ENCODE data around the gene TRNT1.

TRNT1 gene

DNA sequence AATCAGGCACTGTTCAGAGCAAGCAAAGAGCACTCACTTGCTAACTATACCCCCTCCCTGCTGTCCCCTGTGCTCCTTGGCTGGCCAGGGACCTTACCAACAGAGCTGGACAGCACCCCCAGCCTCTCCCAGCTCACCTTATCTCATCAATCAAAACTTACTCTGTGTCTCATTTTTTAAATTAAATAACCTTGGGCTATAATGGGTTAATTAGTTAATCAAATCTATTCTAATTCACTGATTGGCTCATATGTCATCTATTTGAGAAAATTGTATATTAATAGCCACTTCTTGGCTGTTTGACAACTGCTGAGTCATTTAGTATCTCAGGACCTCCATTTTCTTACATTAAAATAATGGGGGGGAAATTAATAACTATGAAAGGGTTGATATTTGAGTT lies 39.5 kb upstream of the TRNT1 start:
- TF ChIP-seq, protein P1, sequence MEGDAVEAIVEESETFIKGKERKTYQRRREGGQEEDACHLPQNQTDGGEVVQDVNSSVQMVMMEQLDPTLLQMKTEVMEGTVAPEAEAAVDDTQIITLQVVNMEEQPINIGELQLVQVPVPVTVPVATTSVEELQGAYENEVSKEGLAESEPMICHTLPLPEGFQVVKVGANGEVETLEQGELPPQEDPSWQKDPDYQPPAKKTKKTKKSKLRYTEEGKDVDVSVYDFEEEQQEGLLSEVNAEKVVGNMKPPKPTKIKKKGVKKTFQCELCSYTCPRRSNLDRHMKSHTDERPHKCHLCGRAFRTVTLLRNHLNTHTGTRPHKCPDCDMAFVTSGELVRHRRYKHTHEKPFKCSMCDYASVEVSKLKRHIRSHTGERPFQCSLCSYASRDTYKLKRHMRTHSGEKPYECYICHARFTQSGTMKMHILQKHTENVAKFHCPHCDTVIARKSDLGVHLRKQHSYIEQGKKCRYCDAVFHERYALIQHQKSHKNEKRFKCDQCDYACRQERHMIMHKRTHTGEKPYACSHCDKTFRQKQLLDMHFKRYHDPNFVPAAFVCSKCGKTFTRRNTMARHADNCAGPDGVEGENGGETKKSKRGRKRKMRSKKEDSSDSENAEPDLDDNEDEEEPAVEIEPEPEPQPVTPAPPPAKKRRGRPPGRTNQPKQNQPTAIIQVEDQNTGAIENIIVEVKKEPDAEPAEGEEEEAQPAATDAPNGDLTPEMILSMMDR (IDR thresholded peaks at IDR 0.05): no peak

DNA sequence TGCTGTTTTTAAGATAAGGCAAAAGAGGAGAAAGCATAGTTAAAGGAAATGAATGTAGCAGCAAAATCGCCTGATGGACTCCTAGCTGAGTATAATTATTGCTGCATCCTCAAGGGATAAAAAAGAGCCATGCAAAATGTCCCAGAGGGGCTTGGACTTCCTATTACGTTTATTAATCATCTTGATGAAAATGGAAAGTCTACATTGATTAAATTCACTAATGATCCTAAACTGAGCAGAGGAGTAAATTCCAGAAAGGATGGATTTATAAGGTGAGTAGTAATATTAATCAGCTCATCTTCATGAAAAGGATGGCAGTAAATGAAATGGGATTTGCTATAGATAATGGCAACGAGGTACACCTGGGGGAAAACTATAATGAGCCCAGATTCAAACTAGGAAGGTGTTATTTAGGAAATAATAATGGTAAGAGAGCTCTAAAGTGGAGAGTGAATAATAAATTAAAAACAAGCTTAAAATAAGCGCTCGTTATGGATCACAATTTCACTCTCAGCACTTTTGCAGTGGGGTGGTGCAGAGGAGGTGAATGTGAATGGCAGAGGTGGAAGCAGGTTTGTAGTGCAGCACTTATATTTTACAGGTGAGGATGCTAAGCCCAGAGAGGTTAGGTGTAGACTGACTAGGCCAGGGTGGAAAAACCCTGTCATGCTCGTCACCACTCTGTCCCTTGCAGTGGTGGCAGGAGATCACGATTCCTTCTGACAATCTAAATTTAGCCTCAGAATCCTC lies 38.8 kb upstream of the TRNT1 start:
- TF ChIP-seq, protein P1 (IDR thresholded peaks at IDR 0.05): no peak

DNA sequence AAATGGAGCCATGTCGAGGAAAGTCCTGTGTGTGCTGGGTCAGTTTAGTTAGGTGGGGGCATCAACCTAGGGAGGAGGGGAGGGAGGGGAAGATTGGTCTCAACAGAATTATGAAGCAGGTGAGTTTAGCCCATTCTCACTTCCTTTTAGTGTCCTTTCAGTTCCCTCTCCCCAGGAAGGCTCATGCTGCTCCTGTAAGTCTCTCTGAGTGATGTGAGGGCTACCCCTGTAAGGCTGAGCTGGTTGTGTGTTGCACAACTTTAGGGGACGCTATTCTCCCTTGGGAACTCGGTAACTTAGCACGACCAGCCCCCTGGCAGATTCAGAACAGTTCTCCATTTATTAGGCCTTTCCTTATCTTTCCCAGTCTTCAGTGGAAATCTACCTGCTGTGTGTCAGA lies 37.7 kb upstream of the TRNT1 start:
- TF ChIP-seq, protein P1 (IDR thresholded peaks at IDR 0.05): no peak

DNA sequence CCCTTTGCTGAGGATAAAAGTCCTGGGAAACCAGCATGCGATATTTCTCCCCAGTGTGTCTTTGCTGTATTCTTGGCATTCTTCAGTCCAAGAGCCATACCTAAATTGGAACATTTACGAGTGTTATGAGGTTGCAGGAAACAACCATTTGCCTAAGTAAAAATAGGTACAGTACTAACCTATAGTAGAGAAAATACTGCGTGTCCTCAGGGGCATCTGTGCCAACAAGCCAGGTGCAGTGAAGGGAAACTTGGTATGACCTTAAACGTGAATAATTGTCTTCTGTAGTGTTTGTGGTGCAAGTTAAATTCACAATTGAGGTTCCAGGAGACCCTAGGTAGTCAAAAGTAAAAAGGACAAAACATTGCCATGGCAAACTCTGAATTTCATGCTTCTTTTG lies 28.8 kb upstream of the TRNT1 start:
- TF ChIP-seq, protein P1 (IDR thresholded peaks at IDR 0.05): no peak

DNA sequence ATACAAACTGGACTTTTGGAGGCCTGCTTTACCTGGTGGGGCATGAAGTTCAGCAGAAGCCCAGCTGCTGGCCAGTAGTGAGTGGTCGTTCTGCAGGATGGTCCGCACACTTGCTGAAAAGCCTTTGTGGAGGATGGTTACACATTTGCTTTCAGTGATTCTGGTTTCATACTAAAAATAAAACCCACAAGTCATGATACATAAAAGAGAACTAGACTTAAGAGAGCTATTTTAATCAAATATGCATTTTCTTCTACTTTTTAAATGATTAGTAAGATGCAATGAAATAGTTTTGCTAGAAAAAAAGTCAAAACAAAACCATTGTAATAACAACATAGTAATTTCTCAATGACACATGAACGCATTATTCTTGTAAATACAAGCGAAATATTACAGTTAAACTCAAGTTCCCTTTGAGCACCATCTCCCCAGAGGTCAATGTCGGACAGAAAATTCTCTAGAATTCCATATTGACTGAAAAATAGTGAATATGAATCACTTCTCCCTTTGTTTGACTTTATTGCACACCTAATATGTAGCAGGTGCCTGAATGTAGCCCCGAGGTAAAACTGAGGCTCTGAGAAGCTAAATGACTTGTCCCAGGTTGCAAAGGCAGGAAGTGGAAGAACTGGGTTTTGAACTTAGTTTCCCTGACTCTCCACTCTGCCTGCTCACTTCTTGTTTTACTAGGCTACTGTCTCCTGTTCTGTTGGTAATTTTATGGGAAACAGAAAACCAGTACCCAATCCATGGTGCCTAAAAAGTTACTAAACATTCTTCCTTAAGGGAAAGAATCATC lies 24.9 kb upstream of the TRNT1 start:
- TF ChIP-seq, protein P1 (IDR thresholded peaks at IDR 0.05): no peak

DNA sequence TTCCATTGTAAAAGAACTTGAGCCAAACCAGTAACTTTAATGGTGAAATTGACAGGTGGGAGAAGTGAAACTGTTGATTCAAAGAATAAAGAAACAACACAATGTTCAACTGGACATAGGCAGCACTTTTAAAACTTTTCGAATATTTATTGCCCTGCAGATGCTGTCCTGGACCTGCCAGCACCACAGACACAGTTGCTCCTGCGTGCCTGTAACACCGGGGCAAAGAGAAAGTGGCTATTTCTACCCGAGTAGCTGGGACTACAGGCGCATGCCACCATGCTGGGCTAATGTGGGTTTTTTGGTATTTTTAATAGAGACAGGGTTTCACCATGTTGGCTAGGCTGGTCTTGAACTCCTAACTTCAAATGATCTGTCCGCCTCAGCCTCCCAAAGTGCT lies 24.0 kb upstream of the TRNT1 start:
- TF ChIP-seq, protein P1 (IDR thresholded peaks at IDR 0.05): no peak

DNA sequence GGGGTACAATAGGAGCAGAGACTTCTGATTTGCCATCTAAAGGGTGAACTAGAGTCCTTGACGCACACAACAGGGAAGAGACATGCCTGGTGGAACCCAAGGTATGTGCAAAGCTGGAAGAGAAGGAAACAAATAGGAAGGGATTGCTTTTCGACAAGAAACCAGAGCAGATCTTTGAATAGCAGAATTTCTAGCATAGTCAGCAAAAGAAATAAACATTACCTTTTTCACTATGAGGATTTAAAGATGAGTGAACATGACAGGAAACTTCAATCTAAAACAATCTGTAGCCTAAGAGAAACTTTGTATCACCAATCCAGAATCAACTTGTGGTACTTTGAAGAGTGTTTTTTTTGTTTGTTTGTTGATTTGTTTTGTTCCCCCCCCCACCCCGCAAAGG lies 21.5 kb upstream of the TRNT1 start:
- TF ChIP-seq, protein P1 (IDR thresholded peaks at IDR 0.05): no peak

Measured in LNCAP (cell line).